Forelimb muscle (tissue), 1 donor: ENCODE measurements around the gene HOOK1. TPM values are rescaled to one million over a fixed set of nuclear protein-coding genes. Genes with fewer than 3 reads are reported as not detected.

Source experiments
- polyA plus RNA-seq: library from polyadenylated mRNA; unstranded; fragments of 120-200 nt; gene quantifications from one replicate; pipeline ENCODE4 v1.2.1, GENCODE V29; 2013; ENCODE audit not compliant: insufficient read length

The HOOK1 gene
- polyA plus RNA-seq, 1 donor = 2.7 TPM

Other genes with a start within 250 kb of the HOOK1 start
- 96.4 TPM for gene CYP2J2, start 111.8 kb downstream of the HOOK1 start, polyA plus RNA-seq